GM21529 (cell line): ENCODE data around the gene CCDC81.
"Not testable (repeated sequence)": the region's sequence is repeated elsewhere in the genome, so short reads cannot be mapped to it uniquely, and the experiment has no call there.

Experiments
- ATAC-seq: cut with Tn5 transposase; IDR thresholded peaks from one replicate; pipeline ENCODE4 v1.9.1; 2021; ENCODE audit not compliant: unreplicated experiment

CCDC81 gene

GRCh38 chr11:86374586-86374985 is at the start of gene CCDC81:
Gene CCDC81, plus strand, starts transcription at chr11:86374887. Its CDS starts 277 bp downstream, at chr11:86375164.
- ATAC-seq: no peak

- no peak for ATAC-seq
These were observed 39.4 kb upstream of the CCDC81 start for GRCh38 chr11:86335131-86335767.

GRCh38 chr11:86337227-86337626 is 37.5 kb upstream of the CCDC81 start:
- no peak for ATAC-seq

GRCh38 chr11:86341382-86341781 is 33.3 kb upstream of the CCDC81 start:
- no peak for ATAC-seq

GRCh38 chr11:86346513-86346912 is 28.2 kb upstream of the CCDC81 start:
- ATAC-seq: no peak

GRCh38 chr11:86355256-86355655 is 19.4 kb upstream of the CCDC81 start:
- ATAC-seq: no peak

- not testable (repeated sequence) for ATAC-seq
These were observed 17.3 kb upstream of the CCDC81 start for GRCh38 chr11:86357412-86357811.

GRCh38 chr11:86358720-86359119 is 16.0 kb upstream of the CCDC81 start:
- no peak for ATAC-seq

- no peak for ATAC-seq
These were observed 13.8 kb upstream of the CCDC81 start for GRCh38 chr11:86360775-86361395.

GRCh38 chr11:86363424-86363823 is 11.3 kb upstream of the CCDC81 start:
- no peak for ATAC-seq

- no peak for ATAC-seq
These were observed 9.1 kb upstream of the CCDC81 start for GRCh38 chr11:86365546-86365945.

GRCh38 chr11:86369668-86370067 is 5.0 kb upstream of the CCDC81 start:
- ATAC-seq: no peak

- ATAC-seq: no peak
These were observed 4.5 kb upstream of the CCDC81 start for GRCh38 chr11:86370171-86370570.

GRCh38 chr11:86370922-86371594 is 3.6 kb upstream of the CCDC81 start:
- ATAC-seq: no peak

- ATAC-seq: no peak
These were observed 2.6 kb upstream of the CCDC81 start for GRCh38 chr11:86372041-86372440.

GRCh38 chr11:86372586-86372985 is 2.1 kb upstream of the CCDC81 start:
- no peak for ATAC-seq

GRCh38 chr11:86374069-86374468 is 618 bp upstream of the CCDC81 start:
- ATAC-seq: no peak

- ATAC-seq: no peak
These were observed 3.3 kb downstream of the CCDC81 start for GRCh38 chr11:86377972-86378371.

GRCh38 chr11:86380295-86381059 is 5.8 kb downstream of the CCDC81 start:
- ATAC-seq: no peak

- no peak for ATAC-seq
These were observed 8.6 kb downstream of the CCDC81 start for GRCh38 chr11:86383041-86383955.

GRCh38 chr11:86386283-86386682 is 11.6 kb downstream of the CCDC81 start:
- no peak for ATAC-seq
